IPS DF 19.7 (cell line): ENCODE measurements around the gene KLHDC8A.
A peak's percentile ranks its signal among the peaks of the same experiment; 100 is the strongest.

Experiments
- DNase-seq: peaks from one replicate; pipeline ENCODE4 v3.0.0-alpha.2; 2013; ENCODE audit warnings: low read depth, low spot score

KLHDC8A gene

GRCh38 chr1:205344066-205344928, 12.4 kb downstream of the KLHDC8A start:
- no peak for DNase-seq

DNA sequence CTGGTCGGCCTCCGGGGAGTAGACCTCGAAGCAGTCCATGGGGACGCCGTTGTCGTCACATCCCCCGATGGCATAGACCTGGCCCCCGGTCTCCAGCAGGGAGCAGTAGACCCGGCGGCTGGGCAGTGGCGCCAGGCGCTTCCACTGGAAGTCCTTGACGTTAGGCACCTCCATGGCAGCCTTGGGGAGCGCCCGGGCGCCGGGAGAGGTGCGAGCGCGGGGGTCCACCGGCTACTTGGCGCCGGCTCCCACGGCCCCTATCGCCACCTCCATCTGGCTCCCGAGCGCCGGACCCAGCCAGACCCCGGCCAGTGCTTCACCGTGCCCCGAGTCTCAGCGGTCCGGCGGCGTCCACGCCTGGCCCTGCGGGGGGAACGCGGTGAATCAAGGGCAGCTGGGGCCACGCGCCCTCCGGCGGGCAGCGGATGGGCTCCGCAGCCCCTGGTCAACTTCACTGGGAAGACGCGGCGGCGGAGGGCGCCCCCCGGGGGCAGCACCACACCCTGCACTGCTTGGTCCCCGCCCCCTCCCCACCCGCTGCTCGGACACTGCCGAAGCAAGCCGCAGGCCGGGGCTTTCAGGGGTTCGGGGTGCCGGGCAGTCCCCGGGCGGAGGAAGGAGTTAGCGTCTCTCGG, 13.2 kb downstream of the KLHDC8A start:
- DNase-seq: no peak

DNA sequence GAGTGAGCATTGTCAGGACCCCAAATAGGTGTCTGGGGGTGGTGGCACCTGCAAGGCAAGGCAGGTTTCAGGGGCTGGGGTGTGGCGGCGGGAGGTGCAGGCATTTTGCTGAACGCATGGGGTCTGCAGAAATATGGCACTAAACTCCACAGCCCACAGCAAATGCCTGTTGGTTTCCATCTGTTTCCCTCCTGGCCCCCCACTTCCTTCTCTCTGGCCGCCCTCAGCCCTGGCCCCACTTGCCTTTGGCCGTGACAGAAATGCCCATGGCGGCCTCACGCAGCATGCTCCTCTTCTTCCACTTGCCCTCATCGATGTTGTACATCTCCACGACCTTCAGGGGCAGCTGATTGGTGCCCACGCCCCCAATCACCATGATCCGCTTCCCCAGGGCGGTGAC, 13.7 kb downstream of the KLHDC8A start:
- no peak for DNase-seq

DNA sequence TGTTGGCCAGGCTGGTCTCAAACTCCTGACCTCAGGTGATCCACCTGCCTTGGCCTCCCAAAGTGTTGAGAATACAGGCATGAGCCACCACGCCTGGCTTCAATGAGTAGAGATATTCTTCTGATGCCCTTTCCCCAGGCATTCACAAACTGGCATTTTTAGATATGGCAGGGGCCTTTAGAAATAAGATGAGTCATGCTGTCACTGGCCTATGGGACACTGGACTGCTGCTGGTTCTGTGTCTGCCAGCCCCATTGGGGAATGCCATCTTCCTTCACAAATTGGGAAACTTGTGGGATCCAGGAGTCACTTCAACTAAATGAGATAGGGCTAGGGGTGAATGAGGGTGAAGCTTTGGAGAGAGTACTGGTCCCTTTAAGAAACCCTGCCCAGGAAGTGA, 16.0 kb downstream of the KLHDC8A start:
- DNase-seq: no peak

GRCh38 chr1:205339717-205340116, 17.0 kb downstream of the KLHDC8A start:
- no peak for DNase-seq

GRCh38 chr1:205339197-205339702, 17.5 kb downstream of the KLHDC8A start:
- DNase-seq: no peak

GRCh38 chr1:205338011-205338410, 18.7 kb downstream of the KLHDC8A start:
- no peak for DNase-seq

GRCh38 chr1:205337481-205337880, 19.2 kb downstream of the KLHDC8A start:
- DNase-seq: no peak

DNA sequence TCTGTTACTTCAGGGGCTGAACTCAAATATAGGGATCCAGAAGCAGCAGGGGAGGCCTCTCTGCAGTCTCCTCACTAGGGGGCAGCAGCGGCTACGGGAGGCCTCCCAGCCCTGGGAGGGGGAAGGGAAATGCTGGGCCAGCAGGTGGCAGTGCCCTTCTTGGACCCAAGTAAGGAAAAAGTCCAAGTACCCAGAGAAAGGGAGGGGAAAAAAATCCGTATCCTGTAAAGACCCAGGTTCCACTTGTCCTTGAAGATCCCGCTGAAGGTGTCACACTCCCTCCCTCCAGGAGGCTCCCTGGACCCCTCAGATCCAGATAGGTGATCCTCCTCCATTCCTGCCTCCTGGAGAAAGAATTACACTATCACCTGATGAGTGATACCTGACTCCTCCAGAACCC, 21.0 kb downstream of the KLHDC8A start:
- no peak for DNase-seq

GRCh38 chr1:205332015-205332791, 24.5 kb downstream of the KLHDC8A start:
- no peak for DNase-seq

- no peak for DNase-seq
Observed at GRCh38 chr1:205330150-205330549, 26.6 kb downstream of the KLHDC8A start.

DNA sequence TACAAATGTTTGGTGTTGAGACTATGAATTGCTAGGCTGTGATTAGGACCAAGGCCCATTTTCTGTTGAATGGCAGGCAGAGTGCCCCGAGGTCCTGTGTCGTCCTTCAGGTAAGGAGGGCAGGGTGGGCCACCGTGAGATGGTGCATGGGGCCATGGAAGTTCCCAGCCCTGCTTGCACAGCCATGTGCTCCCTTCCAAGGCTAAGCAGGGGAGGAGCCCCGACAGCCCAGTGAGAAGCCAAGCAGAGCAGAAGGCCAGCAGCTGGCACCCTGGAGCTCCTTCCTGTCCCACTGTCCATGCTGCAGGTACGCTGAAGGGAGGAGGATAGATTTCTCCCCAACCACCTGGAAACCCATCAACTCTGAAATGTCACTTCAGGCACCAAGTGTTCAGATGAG, 27.0 kb downstream of the KLHDC8A start:
- DNase-seq: no peak

- DNase-seq: no peak
Observed at GRCh38 chr1:205328476-205328875, 28.2 kb downstream of the KLHDC8A start.

DNA sequence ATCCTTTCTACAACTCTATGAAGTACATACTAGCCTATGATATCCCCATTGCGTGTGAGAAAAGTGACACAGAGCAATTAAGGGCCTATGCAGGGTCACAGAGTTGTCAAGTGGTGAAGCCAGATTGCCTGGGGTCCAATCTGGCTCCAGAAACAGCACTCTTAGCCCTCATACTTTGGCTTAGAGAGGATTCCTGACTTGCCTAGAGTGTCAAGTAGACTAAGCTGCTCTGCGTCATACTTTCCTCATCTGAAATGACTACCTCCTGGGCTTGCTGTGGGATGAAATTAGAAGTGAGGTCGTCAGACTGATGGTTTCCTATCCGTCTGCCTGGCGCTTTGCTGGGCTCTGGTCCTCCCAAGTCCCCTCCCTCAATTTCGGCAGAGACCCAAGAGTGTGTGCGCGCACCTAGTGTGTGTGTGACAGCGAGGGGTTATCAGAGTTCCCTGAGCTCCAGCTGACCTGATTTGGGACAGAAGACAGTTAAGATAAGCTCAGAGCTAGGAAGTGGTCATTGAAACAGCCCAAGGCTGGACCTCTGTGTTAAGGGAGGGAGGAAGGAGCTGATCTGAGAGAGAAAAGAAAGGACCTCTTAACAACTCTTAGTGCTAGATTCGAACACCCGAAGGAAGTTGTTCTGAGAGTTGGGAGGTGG, 29.8 kb downstream of the KLHDC8A start:
- no peak for DNase-seq

DNA sequence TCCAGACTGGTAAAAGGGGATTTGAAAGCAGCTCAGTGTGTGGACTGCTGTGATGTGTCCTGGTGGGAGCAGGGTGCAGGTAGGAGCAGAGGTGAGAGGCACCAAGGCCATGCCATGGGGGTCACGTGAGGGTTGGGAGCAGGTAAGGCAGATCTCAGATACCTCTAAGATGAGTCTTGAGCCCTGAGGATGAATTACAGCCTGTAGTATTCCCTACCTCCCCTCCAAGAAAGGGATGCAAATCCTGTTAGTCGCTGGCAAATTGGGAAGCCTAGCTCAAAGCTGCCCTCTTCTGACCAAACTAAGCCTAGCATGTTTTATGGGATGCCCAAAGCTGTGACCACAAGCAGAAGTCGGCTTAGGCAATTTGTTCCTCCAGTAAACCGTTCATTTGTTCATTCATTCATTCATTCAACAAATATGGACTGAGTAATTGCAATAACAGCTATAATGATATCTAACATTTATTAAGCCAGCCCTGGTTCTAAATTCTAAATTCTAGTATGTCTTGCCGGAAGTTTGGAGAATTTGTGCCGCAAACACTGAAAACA, 31.3 kb downstream of the KLHDC8A start:
- peak; percentile 86 for DNase-seq

DNA sequence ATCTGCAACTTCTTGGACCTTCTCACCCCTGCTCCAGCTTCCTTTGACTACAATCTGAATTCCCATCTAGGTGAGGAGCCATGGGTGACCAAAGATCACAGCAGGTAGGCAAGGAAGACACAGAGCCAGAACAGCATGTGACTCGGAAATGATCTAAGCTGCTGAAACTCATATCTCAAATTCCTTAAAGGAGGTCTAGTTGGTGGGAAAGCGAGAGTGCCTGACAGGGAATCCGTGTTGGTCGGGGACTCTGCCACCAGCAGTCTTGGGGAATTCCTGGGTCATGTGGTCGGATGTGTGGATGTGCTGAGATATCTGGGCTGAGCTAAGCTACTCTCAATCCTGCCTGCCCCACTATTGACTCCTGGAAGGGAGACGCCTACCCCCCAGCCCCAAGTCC, 31.9 kb downstream of the KLHDC8A start:
- no peak for DNase-seq

- no peak for DNase-seq
Observed at GRCh38 chr1:205323794-205324193, 32.9 kb downstream of the KLHDC8A start.

DNA sequence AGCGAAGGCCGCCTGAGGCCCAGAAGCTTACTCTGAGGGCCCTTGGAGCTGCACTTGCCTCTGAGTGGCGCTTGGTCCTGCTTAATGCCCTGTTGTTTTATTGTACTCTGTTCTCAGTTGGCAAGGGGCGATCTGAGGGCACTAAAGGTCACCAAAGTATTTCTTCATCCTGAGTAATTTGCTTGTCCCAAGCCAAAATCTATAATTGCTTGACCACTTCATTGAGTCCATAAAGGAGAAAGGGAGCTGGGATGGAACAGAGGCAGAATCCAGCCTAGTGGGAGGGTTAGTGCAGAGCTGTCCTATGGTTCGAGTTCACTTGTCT, 34.8 kb downstream of the KLHDC8A start:
- DNase-seq: no peak

DNA sequence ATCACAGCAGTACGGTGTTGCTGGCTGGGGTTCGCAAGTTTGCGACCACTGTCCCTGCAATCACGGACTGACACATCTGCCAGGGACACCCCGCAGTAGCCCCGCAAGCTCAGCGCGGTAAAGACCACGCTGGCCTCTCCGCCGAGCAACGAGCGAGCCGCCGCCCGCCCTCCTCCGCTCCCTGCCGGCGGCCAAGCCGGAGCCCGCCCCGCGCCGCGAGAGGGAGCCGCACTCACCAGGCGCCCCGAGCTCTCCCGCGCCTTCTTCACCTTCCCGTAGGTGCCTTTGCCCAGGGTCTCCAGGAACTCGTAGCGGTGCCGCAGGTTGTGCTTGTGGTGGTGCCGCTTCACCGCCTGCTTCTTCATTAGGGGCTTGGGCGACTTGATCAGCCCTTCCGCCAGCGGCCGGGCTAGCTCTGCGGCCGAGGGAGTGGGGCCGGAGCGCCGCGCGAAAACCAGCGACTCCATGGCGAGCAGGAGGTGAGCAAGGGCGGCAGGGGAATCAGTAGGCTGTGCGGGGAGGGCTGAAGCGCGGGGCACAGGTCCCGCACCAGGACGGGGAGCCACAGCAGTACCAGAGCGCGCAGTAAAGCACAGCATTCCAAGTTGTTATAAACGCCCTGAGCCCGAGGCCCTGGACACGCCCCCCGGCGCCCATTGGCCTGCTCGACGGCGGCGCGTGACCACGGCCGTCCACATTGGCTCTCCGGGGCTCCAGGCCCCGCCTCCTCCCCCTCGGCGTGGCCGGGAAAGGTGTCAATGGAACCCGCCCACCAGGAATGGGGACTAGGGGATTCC, 35.4 kb downstream of the KLHDC8A start, which contains the start of gene NUAK2:
TSS of gene NUAK2 (minus strand) at position 584 of the 797 bp plus-strand sequence. CDS start at position 467, 117 bp downstream.
- DNase-seq: peak; percentile 86
